Measurements from ENCODE around the gene CWC25.

CWC25 gene

GRCh38 chr17:38824899-38825761 is at the start of gene CWC25:
CWC25 (minus strand) TSS chr17:38825321; CDS start chr17:38825183, 138 bp downstream.
- Histone ChIP-seq H3K9me3 (ENCODE audit: control insufficient read depth, insufficient read depth, low read depth, low read length) (no peaks in the 10 kb centered on the region), H3K27me3 (ENCODE audit: control insufficient read depth, insufficient read depth, low read length) (no peaks in the 10 kb centered on the region), H3K4me3 (ENCODE audit: low read depth, low read length) (peak within 1 kb of the TSS; percentile 75), H3K4me1 (ENCODE audit: control insufficient read depth, insufficient read depth, low read length) (peaks cover 7% of the 10 kb centered on the region; the same call in 1 of the 2 replicates), H3K36me3 (ENCODE audit: control insufficient read depth, insufficient read depth, low read length) (peaks cover 11% of the 10 kb centered on the region), H3K27ac (ENCODE audit: low read depth, low read length) (peak within 1 kb of the TSS; percentile 95), H3K9ac (ENCODE audit: low read length) (peak within 1 kb of the TSS; percentile 96)

DNA sequence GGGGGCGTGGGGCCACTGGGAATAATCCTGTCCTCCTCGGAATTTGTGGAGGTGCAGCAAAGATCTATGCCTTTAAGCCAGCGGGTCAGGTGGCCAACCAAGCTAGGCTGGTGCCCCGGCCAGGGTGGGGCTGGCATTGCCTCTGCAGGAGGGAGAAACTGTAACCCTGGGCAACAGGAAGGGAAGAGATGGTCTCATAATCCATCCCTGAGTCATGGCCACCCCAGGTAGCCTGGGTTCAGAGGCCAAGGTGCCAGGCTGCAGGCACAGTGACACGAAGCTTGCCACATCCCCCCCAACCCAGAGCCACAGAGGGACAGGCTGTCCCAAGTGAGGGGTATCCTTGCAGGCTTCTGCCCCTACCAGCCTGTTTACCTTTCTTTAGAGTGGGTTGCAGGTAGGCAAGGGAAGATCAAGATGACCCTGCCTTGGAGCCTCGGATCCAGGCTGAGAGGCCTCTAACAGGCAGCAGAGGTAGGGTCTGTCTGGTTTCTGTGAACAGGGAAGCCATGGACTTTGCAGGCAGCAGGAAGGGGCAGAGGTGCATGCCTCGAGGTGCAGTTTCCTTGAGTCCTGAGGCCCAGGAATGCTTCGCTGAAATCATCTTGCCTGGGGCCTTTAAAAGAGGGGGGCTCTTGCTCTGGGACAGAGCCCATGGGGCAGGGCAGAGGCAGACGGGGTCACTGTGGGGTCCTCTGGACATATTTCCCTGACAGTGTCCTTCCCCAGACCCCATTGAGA is 48.7 kb upstream of the CWC25 start:
- H3K9ac ChIP-seq (ENCODE audit: low read length): peak overlapping the region; percentile 42
- peaks cover 68% of the 10 kb centered on the region for H3K4me1 ChIP-seq (ENCODE audit: control insufficient read depth, insufficient read depth, low read length)
- no peaks in the 10 kb centered on the region for H3K9me3 ChIP-seq (ENCODE audit: control insufficient read depth, insufficient read depth, low read depth, low read length)
- H3K27me3 ChIP-seq (ENCODE audit: control insufficient read depth, insufficient read depth, low read length): no peaks in the 10 kb centered on the region
- no peak overlapping the region for H3K27ac ChIP-seq (ENCODE audit: low read depth, low read length)
- peaks cover 15% of the 10 kb centered on the region for H3K36me3 ChIP-seq (ENCODE audit: control insufficient read depth, insufficient read depth, low read length)
- no peak overlapping the region for H3K4me3 ChIP-seq (ENCODE audit: low read depth, low read length)

GRCh38 chr17:38872671-38873385 is 47.7 kb upstream of the CWC25 start:
- H3K4me3 ChIP-seq (ENCODE audit: low read depth, low read length): no peak overlapping the region
- H3K36me3 ChIP-seq (ENCODE audit: control insufficient read depth, insufficient read depth, low read length): peaks cover 5% of the 10 kb centered on the region
- H3K4me1 ChIP-seq (ENCODE audit: control insufficient read depth, insufficient read depth, low read length): peaks cover 58% of the 10 kb centered on the region
- no peak overlapping the region for H3K9ac ChIP-seq (ENCODE audit: low read length)
- H3K27ac ChIP-seq (ENCODE audit: low read depth, low read length): no peak overlapping the region
- no peaks in the 10 kb centered on the region for H3K9me3 ChIP-seq (ENCODE audit: control insufficient read depth, insufficient read depth, low read depth, low read length)
- H3K27me3 ChIP-seq (ENCODE audit: control insufficient read depth, insufficient read depth, low read length): no peaks in the 10 kb centered on the region

GRCh38 chr17:38872027-38872511 is 46.9 kb upstream of the CWC25 start:
- Histone ChIP-seq H3K4me1 (ENCODE audit: control insufficient read depth, insufficient read depth, low read length) (peaks cover 51% of the 10 kb centered on the region), H3K9ac (ENCODE audit: low read length) (peak overlapping the region; percentile 9), H3K27ac (ENCODE audit: low read depth, low read length) (no peak overlapping the region), H3K27me3 (ENCODE audit: control insufficient read depth, insufficient read depth, low read length) (no peaks in the 10 kb centered on the region), H3K9me3 (ENCODE audit: control insufficient read depth, insufficient read depth, low read depth, low read length) (no peaks in the 10 kb centered on the region), H3K36me3 (ENCODE audit: control insufficient read depth, insufficient read depth, low read length) (peaks cover 5% of the 10 kb centered on the region), H3K4me3 (ENCODE audit: low read depth, low read length) (peak overlapping the region; percentile 98)

GRCh38 chr17:38871247-38872015 is 46.3 kb upstream of the CWC25 start:
- peak overlapping the region; percentile 82 for H3K9ac ChIP-seq (ENCODE audit: low read length)
- no peaks in the 10 kb centered on the region for H3K9me3 ChIP-seq (ENCODE audit: control insufficient read depth, insufficient read depth, low read depth, low read length)
- peak overlapping the region; percentile 66 for H3K27ac ChIP-seq (ENCODE audit: low read depth, low read length)
- H3K4me1 ChIP-seq (ENCODE audit: control insufficient read depth, insufficient read depth, low read length): peaks cover 48% of the 10 kb centered on the region
- H3K36me3 ChIP-seq (ENCODE audit: control insufficient read depth, insufficient read depth, low read length): 0 out of 2 replicates have a peak, but pooled peaks cover 2% of the 10 kb centered on the region
- H3K4me3 ChIP-seq (ENCODE audit: low read depth, low read length): peak overlapping the region; percentile 98
- H3K27me3 ChIP-seq (ENCODE audit: control insufficient read depth, insufficient read depth, low read length): no peaks in the 10 kb centered on the region

DNA sequence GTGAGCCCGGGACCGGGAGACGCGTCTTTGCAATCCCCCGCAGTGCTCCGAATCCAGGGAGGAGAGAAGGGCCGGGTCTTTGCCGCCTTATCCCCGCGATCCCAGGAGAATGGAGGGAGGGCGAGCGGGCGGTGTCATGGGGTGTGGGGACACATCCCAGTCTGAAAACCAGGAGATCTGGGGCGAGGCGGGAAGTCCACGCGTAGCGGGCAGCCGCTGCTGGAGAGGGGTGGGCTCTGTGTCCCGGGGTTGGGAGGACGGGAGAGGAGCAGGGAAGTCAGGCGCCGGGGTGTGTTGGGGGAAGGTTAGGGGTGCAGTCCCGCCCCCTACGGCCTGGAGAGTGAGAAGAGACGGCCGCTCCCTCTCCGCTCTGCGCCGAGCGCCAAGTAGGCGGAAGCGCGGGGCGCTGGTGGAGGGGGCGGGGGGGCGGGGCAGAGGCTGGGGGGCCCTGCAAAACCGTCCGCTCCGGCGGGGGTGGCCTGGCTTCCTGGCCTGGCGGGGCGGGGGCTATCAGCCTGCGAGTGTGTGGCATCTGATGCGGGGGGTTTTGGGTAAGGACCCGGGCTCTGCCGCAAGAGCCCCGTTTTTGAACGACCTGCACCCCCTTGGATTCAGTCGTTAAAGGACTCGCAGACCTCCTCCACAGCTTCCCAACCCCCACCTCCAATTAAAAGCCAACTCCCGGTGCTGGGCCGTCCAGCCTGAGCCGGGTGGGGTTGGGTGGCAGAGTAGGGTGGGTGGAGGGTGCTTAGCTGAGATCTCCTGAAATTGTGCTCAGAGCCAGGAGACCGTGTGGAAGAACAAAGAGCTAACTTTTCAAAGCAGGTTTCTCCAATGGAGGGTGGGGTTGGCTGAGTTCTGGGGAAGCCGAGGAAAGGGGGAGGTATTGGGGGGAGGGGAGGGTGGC is 45.4 kb upstream of the CWC25 start:
- Histone ChIP-seq H3K27me3 (ENCODE audit: control insufficient read depth, insufficient read depth, low read length) (no peaks in the 10 kb centered on the region), H3K4me1 (ENCODE audit: control insufficient read depth, insufficient read depth, low read length) (peaks cover 44% of the 10 kb centered on the region), H3K36me3 (ENCODE audit: control insufficient read depth, insufficient read depth, low read length) (0 out of 2 replicates have a peak, but pooled peaks cover 2% of the 10 kb centered on the region), H3K4me3 (ENCODE audit: low read depth, low read length) (peak overlapping the region; percentile 98), H3K27ac (ENCODE audit: low read depth, low read length) (peak overlapping the region; percentile 82), H3K9me3 (ENCODE audit: control insufficient read depth, insufficient read depth, low read depth, low read length) (no peaks in the 10 kb centered on the region), H3K9ac (ENCODE audit: low read length) (peak overlapping the region; percentile 94)

GRCh38 chr17:38869526-38870258 is 44.6 kb upstream of the CWC25 start, which contains the start of gene LASP1:
LASP1 (plus strand) TSS chr17:38870058; CDS start chr17:38870190, 132 bp downstream.
- H3K4me3 ChIP-seq (ENCODE audit: low read depth, low read length): peak within 1 kb of the TSS; percentile 98
- H3K9ac ChIP-seq (ENCODE audit: low read length): peak within 1 kb of the TSS; percentile 94
- no peaks in the 10 kb centered on the region for H3K9me3 ChIP-seq (ENCODE audit: control insufficient read depth, insufficient read depth, low read depth, low read length)
- peaks cover 35% of the 10 kb centered on the region for H3K4me1 ChIP-seq (ENCODE audit: control insufficient read depth, insufficient read depth, low read length)
- H3K27ac ChIP-seq (ENCODE audit: low read depth, low read length): peak within 1 kb of the TSS; percentile 82
- H3K36me3 ChIP-seq (ENCODE audit: control insufficient read depth, insufficient read depth, low read length): 0 out of 2 replicates have a peak, but pooled peaks cover 2% of the 10 kb centered on the region
- no peaks in the 10 kb centered on the region for H3K27me3 ChIP-seq (ENCODE audit: control insufficient read depth, insufficient read depth, low read length)

GRCh38 chr17:38868817-38869525 is 43.9 kb upstream of the CWC25 start:
- Histone ChIP-seq H3K4me3 (ENCODE audit: low read depth, low read length) (peak overlapping the region; percentile 98), H3K27me3 (ENCODE audit: control insufficient read depth, insufficient read depth, low read length) (no peaks in the 10 kb centered on the region), H3K27ac (ENCODE audit: low read depth, low read length) (peak overlapping the region; percentile 82), H3K9ac (ENCODE audit: low read length) (peak overlapping the region; percentile 91), H3K9me3 (ENCODE audit: control insufficient read depth, insufficient read depth, low read depth, low read length) (no peaks in the 10 kb centered on the region), H3K36me3 (ENCODE audit: control insufficient read depth, insufficient read depth, low read length) (0 out of 2 replicates have a peak, but pooled peaks cover 2% of the 10 kb centered on the region), H3K4me1 (ENCODE audit: control insufficient read depth, insufficient read depth, low read length) (peaks cover 28% of the 10 kb centered on the region)

Data from HUES6 (cell line).